HepG2 (cell line): ENCODE measurements around the gene IKZF3.

Experiments used
- HNRNPL ChIP-seq: fragments of 200-400 bp; formaldehyde crosslinking; IDR thresholded peaks from 2 replicates; pipeline ENCODE4 v1.6.1; 2017; ENCODE audit warnings: mild to moderate bottlenecking, low read depth, low read length
- KAT2B ChIP-seq: fragments of 150-350 bp; IDR thresholded peaks from 2 replicates; pipeline ENCODE4 v1.6.1; 2014; ENCODE audit warnings: low read depth, low read length, borderline replicate concordance
- MAFG ChIP-seq: sonication (generic); formaldehyde crosslinking; IDR thresholded peaks from 2 replicates; pipeline ENCODE4 v1.5.1; 2020; ENCODE audit warnings: mild to moderate bottlenecking, missing genetic modification reagents
- NR2C2 ChIP-seq: sonication (generic); formaldehyde crosslinking; IDR thresholded peaks from 2 replicates; pipeline ENCODE4 v1.4.0; 2020; ENCODE audit warnings: missing genetic modification reagents, mild to moderate bottlenecking, moderate library complexity, borderline replicate concordance
- TCF7L2 ChIP-seq: IDR thresholded peaks from 2 replicates; pipeline ENCODE4 v1.6.1; 2011; ENCODE audit warnings: mild to moderate bottlenecking, low read depth, low read length, moderate library complexity
- ZNF644 ChIP-seq: IDR thresholded peaks from 2 replicates; pipeline ENCODE4 v1.6.1; 2016; ENCODE audit warnings: low read depth
- TF ChIP-seq, protein P1 (sequence below): IDR thresholded peaks from 2 replicates; pipeline ENCODE4 v1.6.1; 2016; ENCODE audit warnings: missing biosample characterization, missing genetic modification reagents, low read depth

DNA sequence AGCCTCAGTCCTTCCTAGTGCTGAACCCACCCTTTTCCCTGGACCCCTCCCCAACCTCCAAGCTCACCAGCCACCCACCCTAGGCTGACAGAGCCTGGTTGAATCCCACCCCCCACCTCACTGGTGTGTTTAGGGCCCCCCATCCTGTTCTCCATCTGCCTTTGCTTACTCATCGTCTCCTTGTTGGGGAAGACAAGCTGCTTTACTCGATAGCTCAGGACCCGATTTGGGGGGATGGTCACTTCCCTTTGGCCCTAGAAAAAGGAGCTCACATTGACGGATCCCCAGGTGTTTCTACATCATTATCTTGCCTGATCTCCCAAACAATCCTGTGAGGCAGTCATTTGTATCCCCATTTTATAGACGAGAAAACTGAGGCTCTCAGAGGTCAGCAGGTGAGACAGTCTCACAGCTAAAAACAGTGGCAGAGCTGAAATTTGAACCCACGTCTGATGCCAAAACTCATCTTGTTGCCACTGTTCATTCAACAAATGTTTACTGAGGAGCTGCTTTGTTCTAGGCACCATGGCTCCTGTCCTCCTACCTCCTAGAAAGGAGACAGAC, 44.8 kb upstream of the IKZF3 start:
- TF ChIP-seq TCF7L2 (no peak), NR2C2 (CRISPR knock-in tag) (no peak), ZNF644 (no peak), MAFG (CRISPR knock-in tag) (no peak), KAT2B (no peak), HNRNPL (no peak)
- TF ChIP-seq, protein P1, sequence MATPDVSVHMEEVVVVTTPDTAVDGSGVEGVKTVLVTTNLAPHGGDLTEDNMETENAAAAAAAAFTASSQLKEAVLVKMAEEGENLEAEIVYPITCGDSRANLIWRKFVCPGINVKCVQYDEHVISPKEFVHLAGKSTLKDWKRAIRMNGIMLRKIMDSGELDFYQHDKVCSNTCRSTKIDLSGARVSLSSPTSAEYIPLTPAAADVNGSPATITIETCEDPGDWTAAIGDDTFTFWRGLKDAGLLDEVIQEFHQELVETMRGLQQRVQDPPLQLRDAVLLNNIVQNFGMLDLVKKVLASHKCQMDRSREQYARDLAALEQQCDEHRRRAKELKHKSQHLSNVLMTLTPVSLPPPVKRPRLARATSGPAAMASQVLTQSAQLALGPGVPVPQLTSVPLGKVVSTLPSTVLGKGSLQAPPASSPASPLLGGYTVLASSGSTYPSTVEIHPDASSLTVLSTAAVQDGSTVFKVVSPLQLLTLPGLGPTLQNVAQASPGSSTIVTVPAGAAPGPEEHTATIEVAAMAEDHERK (CRISPR knock-in tag) = no peak
